H1 (cell line): ENCODE measurements around the gene R3HDM1. TPM values are rescaled to one million over a fixed set of nuclear protein-coding genes. Genes with fewer than 3 reads are reported as not detected.

Source experiments
- BACH1 ChIP-seq: IDR thresholded peaks from 2 replicates; pipeline ENCODE4 v1.6.1; 2012; ENCODE audit warnings: low read length, improper control_type of control experiment
- CTCF ChIP-seq, 3 experiments: IDR thresholded peaks; 1 replicate in 2 of 3; 2 replicates in 1 of 3; pipeline versions ENCODE4 v1.5.1 to v1.6.1; 2011; ENCODE audit warnings: low read length in 3 of 3, mild to moderate bottlenecking in 3 of 3, inconsistent platforms in 2 of 3, low read depth in 1 of 3, moderate library complexity in 1 of 3; ENCODE audit not compliant: insufficient read depth in 1 of 3; ENCODE audit errors: control extremely low read depth in 1 of 3
- E2F6 ChIP-seq: IDR thresholded peaks from 2 replicates; pipeline ENCODE4 v1.6.1; 2012; ENCODE audit warnings: inconsistent platforms
- FOSL1 ChIP-seq: IDR thresholded peaks from 2 replicates; pipeline ENCODE4 v1.6.1; 2011; ENCODE audit warnings: mild to moderate bottlenecking, low read depth, low read length, moderate library complexity; ENCODE audit not compliant: insufficient read depth
- HDAC2 ChIP-seq, 2 experiments: fragments of 300-600 bp in 1 of 2; sonication (generic) in 1 of 2; IDR thresholded peaks; 2 replicates each; pipeline ENCODE4 v1.6.1; 2011 to 2012; ENCODE audit warnings: low read depth in 2 of 2, low read length in 2 of 2, mild to moderate bottlenecking in 2 of 2, moderate library complexity in 2 of 2, borderline replicate concordance in 1 of 2, inconsistent platforms in 1 of 2
- JUND ChIP-seq: IDR thresholded peaks from 2 replicates; pipeline ENCODE4 v1.6.1; 2011; ENCODE audit warnings: mild to moderate bottlenecking, improper control_type of control experiment, low read length
- KDM1A ChIP-seq: fragments of 200-600, 300-600 bp; sonication (generic); IDR thresholded peaks from 2 replicates; pipeline ENCODE4 v1.7.1; 2016; ENCODE audit warnings: mild to moderate bottlenecking, low read length, borderline replicate concordance
- MAX ChIP-seq: IDR thresholded peaks from 2 replicates; pipeline ENCODE4 v1.6.1; 2012; ENCODE audit warnings: inconsistent platforms
- PHF8 ChIP-seq: fragments of 200-600 bp; sonication (generic); conservative IDR thresholded peaks from 2 replicates; pipeline ENCODE4 v1.7.1; 2012; ENCODE audit warnings: low read depth, mild to moderate bottlenecking, inconsistent platforms, low read length, moderate library complexity
- POLR2A ChIP-seq, 2 experiments: IDR thresholded peaks; 1 replicate in 1 of 2; 2 replicates in 1 of 2; pipeline ENCODE4 v1.6.1; 2011; ENCODE audit warnings: low read depth in 2 of 2, low read length in 2 of 2, mild to moderate bottlenecking in 2 of 2; ENCODE audit errors: control extremely low read depth in 1 of 2
- POLR2AphosphoS5 ChIP-seq: IDR thresholded peaks from 2 replicates; pipeline ENCODE4 v1.6.1; 2011; ENCODE audit warnings: low read depth, low read length
- RAD21 ChIP-seq, 2 experiments: IDR thresholded peaks in 1 of 2; conservative IDR thresholded peaks in 1 of 2; 2 replicates each; pipeline ENCODE4 v1.6.1; 2011; ENCODE audit warnings: low read depth in 2 of 2, low read length in 2 of 2, improper control_type of control experiment in 1 of 2, inconsistent platforms in 1 of 2, mild to moderate bottlenecking in 1 of 2, moderate library complexity in 1 of 2
- RBBP5 ChIP-seq: IDR thresholded peaks from 2 replicates; pipeline ENCODE4 v1.7.1; 2012; ENCODE audit warnings: low read depth, mild to moderate bottlenecking, inconsistent platforms, low read length, moderate library complexity, borderline replicate concordance
- RNF2 ChIP-seq: fragments of 200-900, 300-1000 bp; sonication (generic); IDR thresholded peaks from 2 replicates; pipeline ENCODE4 v1.7.1; 2016; ENCODE audit warnings: borderline replicate concordance, low read depth, mild to moderate bottlenecking, antibody characterized with exemption, low read length; ENCODE audit not compliant: poor library complexity, severe bottlenecking; ENCODE audit errors: missing control alignments
- SIN3A ChIP-seq, 2 experiments: IDR thresholded peaks in 1 of 2; conservative IDR thresholded peaks in 1 of 2; 2 replicates each; pipeline ENCODE4 v1.6.1; 2011 to 2012; ENCODE audit warnings: low read length in 2 of 2, improper control_type of control experiment in 1 of 2, low read depth in 1 of 2, mild to moderate bottlenecking in 1 of 2
- TAF7 ChIP-seq: optimal IDR thresholded peaks from 2 replicates; pipeline ENCODE3; 2011; ENCODE audit warnings: low read depth, mild to moderate bottlenecking, inconsistent platforms, low read length, moderate library complexity, borderline replicate concordance
- TBP ChIP-seq: IDR thresholded peaks from 2 replicates; pipeline ENCODE4 v1.6.1; 2011; ENCODE audit warnings: low read depth, low read length, improper control_type of control experiment
- polyA plus RNA-seq, 7 experiments: library from polyadenylated mRNA; depleted of rRNA in 3 of 7; stranded (reverse) in 5 of 7; unstranded in 2 of 7; fragments of >200 nt in 5 of 7; fragments of 200-250 nt in 2 of 7; gene quantifications; 1 replicate in 5 of 7; 2 replicates in 1 of 7; 4 replicates in 1 of 7; pipeline versions ENCODE4 v1.2.1 to v1.2.3, GENCODE V29; 2011 to 2013; ENCODE audit warnings: missing spikeins in 2 of 7, mixed read lengths in 2 of 7
- total RNA-seq: library from RNA; stranded (reverse); fragmentation: NEBNext Ultra II Directional; extraction: Animal tissue kit (Norgen Biotek cat#: 25700); gene quantifications from 2 replicates; pipeline ENCODE4 v1.2.1, GENCODE V29; 2021

R3HDM1 gene
- total and polyA plus RNA-seq, 2 of the 8 experiments (the other 6 are each of a cell fraction or from before 2014, with no cell fraction given): 77.7 to 120 TPM

GRCh38 chr2:135531231-135532197 is at the start of gene R3HDM1 (continued):
- TF ChIP-seq JUND: no peak
- TF ChIP-seq KDM1A: no peak
- peak; percentile 79 for TF ChIP-seq PHF8
- no peak for TF ChIP-seq RNF2
- peak; percentile 61 for TF ChIP-seq TBP
- peak; percentile 69; the same call in 1 of the 2 replicates for TF ChIP-seq RBBP5
- no peak for TF ChIP-seq HDAC2 (IDR thresholded peaks at IDR 0.05; ENCODE audit: borderline replicate concordance in 1 of 2, low read depth in 2 of 2, low read length in 2 of 2)
- peak; percentile 17 for TF ChIP-seq TAF7
- TF ChIP-seq BACH1: 0 out of 2 replicates have a peak, but pooled peaks have one; percentile 6
- peak in 1 of 2 experiments; percentile 63; a peak in 1 of 4 replicates for TF ChIP-seq SIN3A (conservative IDR thresholded peaks at IDR 0.05 in 1 of 2, IDR thresholded peaks at IDR 0.05 in 1 of 2; ENCODE audit: low read depth in 1 of 2, low read length in 2 of 2)
- peak; percentile 67; the same call in 1 of the 2 replicates for TF ChIP-seq MAX
- peak; percentile 30; the same call in 1 of the 2 replicates for TF ChIP-seq POLR2AphosphoS5
- no peak for TF ChIP-seq FOSL1
- TF ChIP-seq RAD21 (IDR thresholded peaks at IDR 0.05 in 1 of 2, conservative IDR thresholded peaks at IDR 0.05 in 1 of 2; ENCODE audit: low read depth in 2 of 2, low read length in 2 of 2): peak; percentile 54 to 60
- peak in 2 of 3 experiments; percentile 29 to 32; a peak in 2 of 4 replicates for TF ChIP-seq CTCF (IDR thresholded peaks at IDR 0.05; ENCODE audit: control extremely low read depth in 1 of 3, insufficient read depth in 1 of 3, low read depth in 1 of 3, low read length in 3 of 3)
- no peak; a peak in 1 of 3 replicates for TF ChIP-seq POLR2A (IDR thresholded peaks at IDR 0.05; ENCODE audit: control extremely low read depth in 1 of 2, low read depth in 2 of 2, low read length in 2 of 2)
- peak; percentile 54; the same call in 1 of the 2 replicates for TF ChIP-seq E2F6
